GM19239 (cell line): Measurements from ENCODE around the gene SELENOS.

Source experiments
- DNase-seq: peaks from one replicate; pipeline ENCODE4 v3.0.0; 2011; ENCODE audit warnings: low spot score; ENCODE audit not compliant: insufficient read length
- FAIRE-seq: peaks from 2 replicates; lab custom pipeline; 2011; peaks lifted over from hg19 to GRCh38; lab: Jason Lieb, UNC

Gene SELENOS

DNA sequence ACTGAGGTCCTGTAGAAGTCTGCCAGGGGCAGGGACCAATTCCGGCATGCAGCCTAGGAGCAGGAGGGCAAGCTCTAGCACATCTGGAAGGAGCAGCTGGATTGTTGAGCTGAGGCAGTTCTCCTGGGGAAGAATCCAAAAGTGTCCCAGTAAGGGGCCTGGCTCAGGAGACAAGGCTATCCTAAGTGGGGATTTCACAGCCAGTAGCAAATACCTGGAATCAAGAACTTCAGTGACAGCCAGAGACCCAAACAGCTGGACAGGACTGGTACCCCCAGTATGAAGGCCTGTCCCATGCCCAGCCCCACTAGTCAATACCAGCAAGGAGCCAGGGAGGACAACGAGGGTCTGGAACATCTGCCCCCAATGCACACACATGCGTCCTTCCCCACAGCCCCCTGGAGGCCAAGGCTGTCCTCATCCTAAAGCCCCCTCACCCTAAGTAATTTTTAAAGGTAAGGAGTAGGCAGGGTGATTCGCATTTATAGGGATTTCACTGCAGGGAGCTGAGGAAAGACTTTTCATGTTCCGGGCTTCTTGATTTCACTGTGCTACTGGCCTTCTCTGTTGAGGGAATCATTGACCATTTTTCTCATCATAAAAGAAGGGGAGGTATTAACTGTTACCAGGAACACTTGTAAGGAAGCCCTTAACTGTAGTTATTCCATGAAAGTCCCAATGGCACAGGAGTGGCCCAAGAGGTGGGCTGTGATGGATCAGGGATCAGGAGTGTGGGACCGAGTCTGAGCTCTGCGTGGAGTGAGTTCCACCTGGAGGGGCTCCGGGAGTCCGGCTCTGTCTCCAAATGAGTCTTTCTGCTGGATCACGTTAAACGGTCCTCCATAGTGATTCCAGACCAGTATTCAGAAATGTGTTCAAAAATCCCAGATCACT, 22.9 kb downstream of the SELENOS start:
- no peak for DNase-seq
- no peak for FAIRE-seq

DNA sequence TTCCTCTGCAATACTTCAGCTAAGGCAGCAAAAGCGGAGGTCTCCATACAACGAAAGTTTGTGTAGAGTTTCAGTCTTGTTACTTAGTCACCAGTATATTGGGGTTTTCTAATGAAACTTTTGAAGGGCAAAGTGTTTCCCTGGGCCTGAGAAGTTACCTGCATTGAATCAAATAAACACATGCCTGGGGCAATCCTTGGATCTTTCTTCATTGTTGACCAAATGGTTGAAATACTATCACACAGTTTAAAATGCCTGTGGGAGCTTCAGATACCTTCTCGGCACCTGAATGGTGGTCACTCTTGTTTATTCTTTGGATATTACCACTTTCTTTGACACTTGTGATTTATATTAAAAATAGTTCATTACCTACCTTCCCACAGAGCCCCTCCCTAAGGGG, 24.4 kb downstream of the SELENOS start:
- no peak for FAIRE-seq

GRCh38 chr15:101251830-101252820, 25.2 kb downstream of the SELENOS start, which contains the start of gene CHSY1:
Gene CHSY1 (minus strand): TSS chr15:101252048. CDS start chr15:101251456, 592 bp downstream.
- peak; percentile 92 for DNase-seq
- no peak for FAIRE-seq

More for the DNA sequence above, 24.4 kb downstream of the SELENOS start:
- no peak for DNase-seq

DNA sequence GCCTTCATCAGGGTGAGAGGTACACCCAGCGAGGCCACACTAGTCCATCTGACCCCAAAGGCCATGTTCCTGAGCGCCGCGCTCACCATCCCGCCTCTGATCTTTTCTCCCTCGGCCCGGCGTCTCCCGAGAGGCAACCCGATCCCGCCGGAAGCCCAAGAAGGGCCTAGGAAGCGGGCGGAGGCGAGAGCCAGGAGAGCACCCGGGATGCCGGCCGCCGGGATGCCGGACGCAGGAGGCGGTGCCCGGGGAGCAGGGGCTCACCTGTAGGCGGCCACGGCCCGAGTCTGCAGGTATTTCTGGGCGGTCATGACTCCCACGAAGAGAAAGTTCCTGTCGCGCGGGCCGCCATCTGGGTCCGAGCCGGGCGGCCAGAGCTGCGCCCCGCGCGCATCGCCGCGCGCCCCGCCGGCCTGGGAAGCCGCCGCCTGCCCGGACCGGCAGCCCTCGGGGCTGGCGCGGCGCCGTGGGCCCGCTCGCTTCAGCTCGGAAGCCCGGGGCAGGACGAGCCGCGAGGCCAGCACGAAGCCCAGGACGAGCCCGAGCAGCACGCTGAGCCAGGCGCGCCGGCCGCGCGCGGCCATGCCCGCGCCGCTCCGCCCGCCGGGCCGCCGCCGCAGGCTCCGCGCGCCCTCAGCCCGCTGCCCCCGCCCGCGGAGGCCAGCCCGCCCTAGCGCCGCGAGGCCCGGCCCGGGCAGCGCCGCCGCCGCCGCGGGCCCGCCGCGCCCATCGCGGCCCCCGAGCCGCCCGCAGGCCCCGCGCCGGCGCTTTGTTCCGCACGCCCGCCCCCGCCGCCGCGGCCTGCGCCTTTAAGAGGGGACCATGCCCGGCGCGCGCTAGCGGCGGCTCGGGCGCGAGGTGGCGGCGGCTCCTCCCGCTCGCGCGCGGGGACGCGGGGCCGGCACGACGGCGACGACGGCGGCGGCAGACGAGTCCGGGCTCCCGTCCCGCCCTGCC, 26.1 kb downstream of the SELENOS start:
- DNase-seq = no peak
- FAIRE-seq = no peak

GRCh38 chr15:101250341-101250831, 26.9 kb downstream of the SELENOS start:
- peak; percentile 26 for FAIRE-seq
- DNase-seq = no peak

- DNase-seq (no peak), FAIRE-seq (no peak)
Observed at GRCh38 chr15:101248274-101248673, 29.0 kb downstream of the SELENOS start.

DNA sequence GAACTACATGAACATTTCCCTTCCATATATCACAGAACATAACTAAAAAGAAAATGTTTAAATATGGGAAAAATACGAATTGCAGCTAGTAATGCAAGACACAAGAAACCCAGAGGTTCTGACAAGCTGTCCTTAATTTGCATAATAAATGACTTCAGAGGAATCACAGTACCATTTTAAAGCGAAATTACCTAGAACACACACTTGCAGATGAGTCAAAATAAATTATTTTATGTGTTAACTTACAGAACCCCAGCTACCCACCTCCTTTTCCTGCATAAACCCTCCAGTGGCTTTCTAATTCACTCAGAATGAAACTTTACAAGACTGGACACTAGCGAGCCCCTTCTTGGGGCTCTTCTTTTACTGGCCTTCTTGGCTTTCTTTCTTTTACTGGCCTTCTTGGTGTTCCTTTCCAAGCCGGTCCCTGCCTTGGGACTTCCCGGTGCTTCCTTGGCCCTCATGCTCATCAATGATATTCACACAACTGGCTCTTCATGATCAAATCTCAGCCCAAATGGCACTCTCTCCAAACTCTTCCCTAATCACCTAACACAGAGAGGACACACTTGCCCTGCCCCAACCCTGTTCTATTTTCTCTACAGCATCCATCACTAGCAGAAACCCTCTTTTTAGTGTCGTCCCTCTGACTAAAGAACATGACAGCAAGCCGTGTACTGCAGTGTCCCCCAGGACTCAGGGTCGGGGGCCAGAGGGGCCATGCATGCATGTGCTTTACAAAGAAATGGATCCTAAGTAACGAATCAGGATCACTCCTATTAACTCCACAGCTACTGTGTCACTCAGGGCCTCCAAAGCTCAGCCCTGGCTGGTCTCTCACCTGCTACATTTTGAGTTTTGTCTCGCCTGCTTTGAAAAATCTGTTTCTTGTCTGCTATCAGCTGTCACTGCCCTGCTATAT, 30.2 kb downstream of the SELENOS start:
- FAIRE-seq (peak; percentile 53), DNase-seq (no peak)

GRCh38 chr15:101246391-101246790, 30.9 kb downstream of the SELENOS start:
- FAIRE-seq (peak; percentile 40), DNase-seq (no peak)

- no peak for FAIRE-seq
- DNase-seq = no peak
Observed at GRCh38 chr15:101244889-101245668, 32.2 kb downstream of the SELENOS start.

DNA sequence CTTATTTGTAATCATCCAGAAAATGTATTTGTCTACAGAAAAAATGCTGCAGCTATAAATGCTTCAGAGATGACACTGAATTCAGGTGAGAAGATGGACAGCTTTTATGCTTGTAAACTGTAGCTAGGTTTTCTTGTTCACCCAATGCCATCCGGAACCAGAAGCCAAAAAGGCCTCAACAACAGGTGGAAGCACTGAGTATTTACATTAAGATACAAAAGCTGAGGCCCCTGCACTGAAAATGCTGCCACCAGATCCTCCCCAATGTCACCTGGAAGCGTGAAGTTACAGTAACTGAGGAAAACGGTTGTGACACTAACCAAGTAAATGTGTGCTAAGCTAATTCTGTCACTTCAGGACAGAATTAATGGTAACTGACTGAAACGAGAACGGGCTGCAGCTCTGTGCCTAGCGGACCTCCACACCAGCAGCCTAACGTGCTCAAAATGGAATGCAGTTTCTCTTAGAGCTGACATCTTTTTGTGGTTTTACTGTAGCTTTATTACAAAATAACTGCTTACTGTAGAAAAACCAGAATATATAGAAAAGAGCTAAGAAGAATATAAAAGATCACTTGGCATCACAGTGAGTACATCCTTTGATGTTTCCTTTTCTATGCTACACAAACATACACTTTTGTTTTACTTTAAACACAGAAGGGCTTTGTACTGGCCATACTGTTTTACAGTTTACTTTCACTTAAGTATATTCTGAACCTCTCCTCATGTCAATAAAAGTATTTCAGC, 33.1 kb downstream of the SELENOS start:
- DNase-seq = no peak
- FAIRE-seq = no peak

GRCh38 chr15:101243420-101243819, 33.9 kb downstream of the SELENOS start:
- DNase-seq (no peak), FAIRE-seq (no peak)

DNA sequence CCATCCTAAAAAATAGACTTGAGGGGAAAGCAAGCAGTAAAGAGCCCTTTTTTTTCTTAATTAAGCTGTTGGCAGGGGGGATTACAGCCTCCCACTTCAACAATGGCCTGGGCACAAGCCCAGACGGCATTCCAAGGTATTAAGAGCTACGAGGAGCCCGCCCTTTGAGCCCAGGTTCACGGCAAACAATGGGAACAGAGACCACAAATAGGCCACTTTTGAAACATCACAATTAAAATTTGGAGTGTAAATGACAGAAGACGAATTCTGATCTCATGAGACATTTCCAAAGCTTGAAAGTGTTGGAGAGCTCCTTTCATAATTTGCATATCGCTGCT, 34.3 kb downstream of the SELENOS start:
- DNase-seq (no peak), FAIRE-seq (no peak)

DNA sequence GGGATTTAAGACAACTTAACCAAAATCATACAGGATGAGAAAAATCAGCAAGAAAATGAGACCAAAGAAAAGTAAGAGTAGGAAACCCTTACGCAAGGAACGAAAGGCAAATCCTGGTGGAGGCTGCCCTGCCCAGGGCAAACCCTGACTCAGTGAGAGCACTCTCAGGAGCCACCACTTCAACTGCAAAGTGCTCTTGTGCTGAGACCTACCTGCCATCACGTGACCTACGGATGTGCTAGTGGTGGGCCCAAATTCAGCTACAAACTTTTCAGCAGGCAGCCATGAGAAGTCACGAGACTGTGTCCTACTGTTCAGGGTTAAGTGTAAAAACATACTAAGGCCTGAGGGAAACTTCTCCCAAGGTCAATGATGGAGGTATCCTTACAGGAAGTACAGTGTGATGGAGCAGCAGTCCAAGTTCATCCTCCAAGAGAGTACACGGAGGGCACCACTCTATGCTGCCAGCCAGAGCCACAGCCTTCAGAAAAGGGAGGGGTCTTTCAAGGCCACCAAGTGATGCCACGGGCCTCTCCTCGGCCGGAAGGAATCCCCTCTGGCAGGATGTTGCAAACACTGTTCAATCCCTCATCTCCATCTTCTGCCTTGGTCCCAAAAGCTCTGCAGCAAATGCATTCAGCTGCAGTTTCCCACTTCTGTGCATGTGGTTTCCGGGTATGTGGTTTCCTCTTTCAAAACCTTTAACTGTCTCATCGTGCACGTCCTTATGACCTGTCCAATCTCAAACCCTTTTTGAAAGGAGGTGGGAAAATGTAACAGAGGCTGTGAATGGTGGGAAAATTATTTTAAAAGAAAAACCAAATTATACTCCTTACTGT, 34.9 kb downstream of the SELENOS start:
- DNase-seq = peak; percentile 63
- FAIRE-seq = peak; percentile 93

DNA sequence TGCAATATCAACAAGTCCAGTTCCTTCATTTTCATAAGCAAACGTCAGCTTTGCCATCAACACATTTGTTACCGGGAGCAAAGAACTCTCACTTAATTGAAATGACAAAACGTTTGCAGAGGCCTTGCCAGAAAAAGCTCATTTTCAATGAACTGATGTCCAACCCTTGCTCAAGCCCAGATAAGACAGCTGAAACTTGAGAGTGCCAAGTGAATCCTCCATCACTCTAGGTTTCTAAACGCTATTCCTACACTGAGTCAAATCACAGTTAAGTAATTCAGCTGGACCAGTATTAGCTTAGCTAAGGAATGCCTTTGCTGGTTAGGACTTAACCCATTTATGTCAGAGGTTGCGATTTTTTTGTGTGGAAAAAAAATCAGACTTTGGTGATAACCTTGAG, 36.9 kb downstream of the SELENOS start:
- DNase-seq (no peak), FAIRE-seq (no peak)

DNA sequence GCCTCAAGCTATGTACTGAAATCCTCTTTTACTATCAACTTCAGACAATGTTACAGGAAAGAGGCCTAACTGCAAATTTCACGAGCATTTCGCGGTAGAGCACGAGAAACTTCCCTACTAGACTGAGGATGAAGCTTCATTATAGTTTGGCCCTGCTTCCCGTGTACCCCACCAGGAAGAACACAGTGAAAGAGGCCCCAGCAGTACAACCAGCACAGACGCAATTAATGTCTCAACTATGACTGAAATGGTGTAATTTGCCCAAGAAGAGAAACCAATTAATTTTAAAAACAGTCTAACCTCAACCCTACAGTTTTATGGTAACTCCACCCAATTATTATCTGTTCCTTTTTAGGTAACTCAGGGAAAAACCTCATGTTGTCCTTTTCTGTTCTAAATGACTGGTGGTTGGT, 37.6 kb downstream of the SELENOS start:
- DNase-seq (no peak), FAIRE-seq (peak; percentile 84)

GRCh38 chr15:101237251-101237650, 40.0 kb downstream of the SELENOS start:
- FAIRE-seq = no peak
- DNase-seq = no peak
